Measurements from ENCODE around the gene CDKL2. TPM values are rescaled to one million over a fixed set of nuclear protein-coding genes. Genes with fewer than 3 reads are reported as not detected.
"Not testable (repeated sequence)": the region's sequence is repeated elsewhere in the genome, so short reads cannot be mapped to it uniquely, and the experiment has no call there.

CDKL2 gene
- total RNA-seq (2014; rRNA removed; shearing (Covaris generic)): 0.18 and 0.28 TPM in 2 replicates

- Histone ChIP-seq H3K27me3 (ENCODE audit: control insufficient read depth, insufficient read depth, low read length) (peaks cover 4% of the 10 kb centered on the region; the same call in 1 of the 2 replicates), H3K4me3 (ENCODE audit: insufficient read depth, low read depth, low read length) (peak within 1 kb of the TSS; percentile 77), H3K36me3 (replicated peaks; ENCODE audit: control insufficient read depth, insufficient read depth, low read length) (no peaks in the 10 kb centered on the region)
- peak; percentile 97 for DNase-seq
Observed at GRCh38 chr4:75630174-75630936, at the start of gene CDKL2. TSS of gene CDKL2 (minus strand) at chr4:75630528. CDS start at chr4:75625988, 4,540 bp downstream.

GRCh38 chr4:75678965-75679364 is 48.6 kb upstream of the CDKL2 start:
- no peak for DNase-seq

GRCh38 chr4:75678473-75678872 is 48.1 kb upstream of the CDKL2 start:
- no peaks in the 10 kb centered on the region for H3K27me3 ChIP-seq (ENCODE audit: control insufficient read depth, insufficient read depth, low read length)
- H3K4me3 ChIP-seq (ENCODE audit: insufficient read depth, low read depth, low read length): no peak overlapping the region
- no peak for DNase-seq
- no peaks in the 10 kb centered on the region; the same call in 1 of the 2 replicates for H3K36me3 ChIP-seq (replicated peaks; ENCODE audit: control insufficient read depth, insufficient read depth, low read length)

More at GRCh38 chr4:75678965-75679364, 48.6 kb upstream of the CDKL2 start:
- Histone ChIP-seq H3K36me3 (replicated peaks; ENCODE audit: control insufficient read depth, insufficient read depth, low read length) (no peaks in the 10 kb centered on the region; the same call in 1 of the 2 replicates), H3K27me3 (ENCODE audit: control insufficient read depth, insufficient read depth, low read length) (no peaks in the 10 kb centered on the region), H3K4me3 (ENCODE audit: insufficient read depth, low read depth, low read length) (no peak overlapping the region)

- Histone ChIP-seq H3K36me3 (replicated peaks; ENCODE audit: control insufficient read depth, insufficient read depth, low read length) (no peaks in the 10 kb centered on the region; the same call in 1 of the 2 replicates), H3K27me3 (ENCODE audit: control insufficient read depth, insufficient read depth, low read length) (no peaks in the 10 kb centered on the region), H3K4me3 (ENCODE audit: insufficient read depth, low read depth, low read length) (no peak overlapping the region)
- DNase-seq: no peak
Observed at GRCh38 chr4:75675004-75675531, 44.7 kb upstream of the CDKL2 start.

- H3K27me3 ChIP-seq (ENCODE audit: control insufficient read depth, insufficient read depth, low read length): no peaks in the 10 kb centered on the region
- H3K4me3 ChIP-seq (ENCODE audit: insufficient read depth, low read depth, low read length): peak overlapping the region; percentile 91
- no peak for DNase-seq
- H3K36me3 ChIP-seq (replicated peaks; ENCODE audit: control insufficient read depth, insufficient read depth, low read length): no peaks in the 10 kb centered on the region; the same call in 1 of the 2 replicates
Observed at GRCh38 chr4:75673959-75674328, 43.6 kb upstream of the CDKL2 start.

- peak within 1 kb of the TSS; percentile 91 for H3K4me3 ChIP-seq (ENCODE audit: insufficient read depth, low read depth, low read length)
- DNase-seq: peak; percentile 98
Observed at GRCh38 chr4:75673027-75673958, 43.0 kb upstream of the CDKL2 start, which contains the start of gene G3BP2. TSS of gene G3BP2 (minus strand) at chr4:75673411. CDS start at chr4:75662025, 11,386 bp downstream.

GRCh38 chr4:75672461-75673026 is 42.2 kb upstream of the CDKL2 start:
- no peaks in the 10 kb centered on the region; the same call in 1 of the 2 replicates for H3K36me3 ChIP-seq (replicated peaks; ENCODE audit: control insufficient read depth, insufficient read depth, low read length)
- H3K27me3 ChIP-seq (ENCODE audit: control insufficient read depth, insufficient read depth, low read length): no peaks in the 10 kb centered on the region
- peak overlapping the region; percentile 91 for H3K4me3 ChIP-seq (ENCODE audit: insufficient read depth, low read depth, low read length)
- DNase-seq: no peak

More at GRCh38 chr4:75673027-75673958, 43.0 kb upstream of the CDKL2 start, which contains the start of gene G3BP2:
- H3K36me3 ChIP-seq (replicated peaks; ENCODE audit: control insufficient read depth, insufficient read depth, low read length): no peaks in the 10 kb centered on the region; the same call in 1 of the 2 replicates
- no peaks in the 10 kb centered on the region for H3K27me3 ChIP-seq (ENCODE audit: control insufficient read depth, insufficient read depth, low read length)

- Histone ChIP-seq H3K36me3 (replicated peaks; ENCODE audit: control insufficient read depth, insufficient read depth, low read length) (no peaks in the 10 kb centered on the region; the same call in 1 of the 2 replicates), H3K4me3 (ENCODE audit: insufficient read depth, low read depth, low read length) (peak overlapping the region; percentile 91), H3K27me3 (ENCODE audit: control insufficient read depth, insufficient read depth, low read length) (no peaks in the 10 kb centered on the region)
- no peak for DNase-seq
Observed at GRCh38 chr4:75671802-75672421, 41.6 kb upstream of the CDKL2 start.

- Histone ChIP-seq H3K36me3 (replicated peaks; ENCODE audit: control insufficient read depth, insufficient read depth, low read length) (no peaks in the 10 kb centered on the region), H3K4me3 (ENCODE audit: insufficient read depth, low read depth, low read length) (no peak overlapping the region), H3K27me3 (ENCODE audit: control insufficient read depth, insufficient read depth, low read length) (no peaks in the 10 kb centered on the region)
- no peak for DNase-seq
Observed at GRCh38 chr4:75668596-75668995, 38.3 kb upstream of the CDKL2 start.

GRCh38 chr4:75667636-75668035 is 37.3 kb upstream of the CDKL2 start:
- H3K27me3 ChIP-seq (ENCODE audit: control insufficient read depth, insufficient read depth, low read length); H3K4me3 ChIP-seq (ENCODE audit: insufficient read depth, low read depth, low read length); DNase-seq; H3K36me3 ChIP-seq (replicated peaks; ENCODE audit: control insufficient read depth, insufficient read depth, low read length): not testable (repeated sequence)

GRCh38 chr4:75666299-75666698 is 36.0 kb upstream of the CDKL2 start:
- DNase-seq: no peak
- no peaks in the 10 kb centered on the region for H3K27me3 ChIP-seq (ENCODE audit: control insufficient read depth, insufficient read depth, low read length)
- no peaks in the 10 kb centered on the region; the same call in 1 of the 2 replicates for H3K36me3 ChIP-seq (replicated peaks; ENCODE audit: control insufficient read depth, insufficient read depth, low read length)
- no peak overlapping the region for H3K4me3 ChIP-seq (ENCODE audit: insufficient read depth, low read depth, low read length)

- not testable (repeated sequence) for H3K36me3 ChIP-seq (replicated peaks; ENCODE audit: control insufficient read depth, insufficient read depth, low read length); H3K4me3 ChIP-seq (ENCODE audit: insufficient read depth, low read depth, low read length); H3K27me3 ChIP-seq (ENCODE audit: control insufficient read depth, insufficient read depth, low read length); DNase-seq
Observed at GRCh38 chr4:75664604-75665003, 34.3 kb upstream of the CDKL2 start.

- Histone ChIP-seq H3K4me3 (ENCODE audit: insufficient read depth, low read depth, low read length) (no peak overlapping the region), H3K36me3 (replicated peaks; ENCODE audit: control insufficient read depth, insufficient read depth, low read length) (peaks cover 9% of the 10 kb centered on the region), H3K27me3 (ENCODE audit: control insufficient read depth, insufficient read depth, low read length) (no peaks in the 10 kb centered on the region)
- DNase-seq: no peak
Observed at GRCh38 chr4:75662626-75663025, 32.3 kb upstream of the CDKL2 start.
